H9 (cell line): ENCODE results near the gene GRID1. TPM values are rescaled to one million over a fixed set of nuclear protein-coding genes. Genes with fewer than 3 reads are reported as not detected.

Experiments used
- DNase-seq: peaks from one replicate; pipeline ENCODE4 v3.0.0-alpha.2; 2017
- H2AFZ ChIP-seq: one replicate; pipeline ENCODE4 v1.6.1; 2013; ENCODE audit warnings: mild to moderate bottlenecking, low read length, control low read depth, moderate library complexity
- H2AK5ac ChIP-seq: 2 replicates; pipeline ENCODE4 v1.6.1; 2013; ENCODE audit warnings: low read length, control low read depth, mixed read lengths; ENCODE audit not compliant: insufficient read length
- H2BK120ac ChIP-seq: one replicate; pipeline ENCODE4 v1.6.1; 2013; ENCODE audit warnings: low read depth, mild to moderate bottlenecking, low read length, control low read depth, inconsistent platforms; ENCODE audit not compliant: poor library complexity, severe bottlenecking
- H2BK12ac ChIP-seq: 2 replicates; pipeline ENCODE4 v1.6.1; 2013; ENCODE audit warnings: low read length, control low read depth, mixed read lengths, low read depth; ENCODE audit not compliant: insufficient read length
- H2BK15ac ChIP-seq: 2 replicates; pipeline ENCODE4 v1.6.1; 2013; ENCODE audit warnings: low read depth, low read length, control low read depth
- H2BK20ac ChIP-seq: one replicate; pipeline ENCODE4 v1.6.1; 2013; ENCODE audit warnings: low read depth, mild to moderate bottlenecking, low read length, control low read depth, inconsistent platforms; ENCODE audit not compliant: poor library complexity, severe bottlenecking
- H2BK5ac ChIP-seq: 2 replicates; pipeline ENCODE4 v1.6.1; 2013; ENCODE audit warnings: low read length, control low read depth, mixed read lengths; ENCODE audit not compliant: insufficient read length
- H3K14ac ChIP-seq: 2 replicates; pipeline ENCODE4 v1.6.1; 2013; ENCODE audit warnings: low read length, control low read depth; ENCODE audit not compliant: insufficient read depth
- H3K18ac ChIP-seq: 2 replicates; pipeline ENCODE4 v1.6.1; 2013; ENCODE audit warnings: low read depth, mild to moderate bottlenecking, mixed read lengths, low read length, control low read depth; ENCODE audit not compliant: insufficient read length
- H3K23ac ChIP-seq: 2 replicates; pipeline ENCODE4 v1.6.1; 2013; ENCODE audit warnings: low read length, control low read depth, mixed read lengths, low read depth; ENCODE audit not compliant: insufficient read length
- H3K23me2 ChIP-seq: 2 replicates; pipeline ENCODE4 v1.6.1; 2013; ENCODE audit warnings: low read depth, mild to moderate bottlenecking, mixed read lengths, low read length, control low read depth; ENCODE audit not compliant: insufficient read length, poor library complexity, severe bottlenecking
- H3K27ac ChIP-seq: 2 replicates; pipeline ENCODE4 v1.5.1; 2013; ENCODE audit warnings: low read length, control low read depth, mixed read lengths, low read depth; ENCODE audit not compliant: insufficient read length
- H3K27me3 ChIP-seq: 2 replicates; pipeline ENCODE4 v1.6.1; 2013; ENCODE audit warnings: low read length, control low read depth, inconsistent platforms; ENCODE audit not compliant: insufficient read depth
- H3K4ac ChIP-seq: 2 replicates; pipeline ENCODE4 v1.6.1; 2013; ENCODE audit warnings: low read depth, mild to moderate bottlenecking, control low read depth, inconsistent platforms, low read length, moderate library complexity
- H3K4me1 ChIP-seq: 2 replicates; pipeline ENCODE4 v1.6.1; 2013; ENCODE audit warnings: low read length, control low read depth, inconsistent platforms; ENCODE audit not compliant: insufficient read depth
- H3K4me2 ChIP-seq: 2 replicates; pipeline ENCODE4 v1.6.1; 2013; ENCODE audit warnings: low read length, control low read depth, mixed read lengths; ENCODE audit not compliant: insufficient read length, insufficient read depth
- H3K56ac ChIP-seq: 2 replicates; pipeline ENCODE4 v1.6.1; 2013; ENCODE audit warnings: low read depth, mild to moderate bottlenecking, mixed read lengths, low read length, control low read depth; ENCODE audit not compliant: insufficient read length
- H3K79me1 ChIP-seq: 2 replicates; pipeline ENCODE4 v1.6.1; 2013; ENCODE audit warnings: low read depth, mild to moderate bottlenecking, moderate library complexity, low read length, control low read depth, inconsistent platforms; ENCODE audit not compliant: insufficient read depth, poor library complexity, severe bottlenecking
- H3K79me2 ChIP-seq: 2 replicates; pipeline ENCODE4 v1.6.1; 2013; ENCODE audit warnings: low read length, control low read depth, inconsistent platforms; ENCODE audit not compliant: insufficient read depth
- H3K9ac ChIP-seq: 2 replicates; pipeline ENCODE4 v1.6.1; 2013; ENCODE audit warnings: low read length, control low read depth, mixed read lengths; ENCODE audit not compliant: insufficient read length; ENCODE audit errors: extremely low read depth
- H3K9me3 ChIP-seq: one replicate; pipeline ENCODE4 v1.6.1; 2013; ENCODE audit warnings: low read depth, low read length, inconsistent platforms; ENCODE audit not compliant: control insufficient read depth
- H3T11ph ChIP-seq: one replicate; pipeline ENCODE4 v1.6.1; 2013; ENCODE audit warnings: mild to moderate bottlenecking, low read length, control low read depth, inconsistent platforms
- H4K20me1 ChIP-seq: one replicate; pipeline ENCODE4 v1.6.1; 2013; ENCODE audit not compliant: control insufficient read depth, insufficient read length, insufficient read depth
- H4K5ac ChIP-seq: 2 replicates; pipeline ENCODE4 v1.6.1; 2013; ENCODE audit warnings: low read depth, mild to moderate bottlenecking, mixed read lengths, low read length, control low read depth; ENCODE audit not compliant: insufficient read length
- H4K8ac ChIP-seq: replicated peaks from 2 replicates; pipeline ENCODE4 v1.6.1; 2013; ENCODE audit warnings: low read length, control low read depth, mixed read lengths, low read depth; ENCODE audit not compliant: insufficient read length
- H4K91ac ChIP-seq: 2 replicates; pipeline ENCODE4 v1.6.1; 2013; ENCODE audit warnings: low read depth, mild to moderate bottlenecking, moderate library complexity, mixed read lengths, low read length, control low read depth; ENCODE audit not compliant: insufficient read length
- H3K27ac Mint-ChIP-seq, 3 experiments: 2 replicates in 2 of 3; 3 replicates in 1 of 3; pipeline ENCODE4 v1.8.0; 2020 to 2021; ENCODE audit warnings: mixed read lengths in 3 of 3, mild to moderate bottlenecking in 1 of 3, moderate library complexity in 1 of 3
- H3K27me3 Mint-ChIP-seq: 2 replicates; pipeline ENCODE4 v1.8.0; 2021; ENCODE audit warnings: low read depth, mild to moderate bottlenecking, moderate library complexity, mixed read lengths
- H3K36me3 Mint-ChIP-seq, 3 experiments: 2 replicates in 2 of 3; 3 replicates in 1 of 3; pipeline ENCODE4 v1.8.0; 2020 to 2021; ENCODE audit warnings: low read depth in 3 of 3, mixed read lengths in 3 of 3; ENCODE audit not compliant: insufficient read depth in 1 of 3
- H3K4me1 Mint-ChIP-seq, 2 experiments: 2 replicates each; pipeline ENCODE4 v1.8.0; 2020; ENCODE audit warnings: mixed read lengths in 2 of 2
- H3K4me3 Mint-ChIP-seq, 2 experiments: 2 replicates in 1 of 2; 3 replicates in 1 of 2; pipeline ENCODE4 v1.8.0; 2020 to 2021; ENCODE audit warnings: mild to moderate bottlenecking in 2 of 2, mixed read lengths in 2 of 2, moderate library complexity in 1 of 2
- H3K9me3 Mint-ChIP-seq, 2 experiments: 2 replicates in 1 of 2; 3 replicates in 1 of 2; pipeline ENCODE4 v1.8.0; 2020; ENCODE audit warnings: mild to moderate bottlenecking in 2 of 2, mixed read lengths in 2 of 2, moderate library complexity in 1 of 2
- CTCF ChIP-seq: fragments of 200-600 bp; sonication (generic); conservative IDR thresholded peaks from 3 replicates; pipeline ENCODE4 v1.8.0; 2021; ENCODE audit warnings: antibody characterized with exemption, mild to moderate bottlenecking
- WGBS: extraction: QIAGEN DNeasy Blood & Tissue Kit; methylation state at CpG from one replicate; pipeline ENCODE4 v1.1.7; 2013; ENCODE audit warnings: missing lambda C conversion rate, low lambda C conversion rate, mixed read lengths; ENCODE audit not compliant: insufficient read length; ENCODE audit errors: extremely low coverage; 5-methylcytosine and 5-hydroxymethylcytosine counted together
- total RNA-seq: library from RNA; stranded (reverse); gene quantifications from 2 replicates; pipeline ENCODE4 v1.2.1, GENCODE V29; 2021

The GRID1 gene
- total RNA-seq, 1 experiment from 2014 or later = 0.35 TPM

GRCh38 chr10:86310702-86311101 lies 55.9 kb downstream of the GRID1 start:
- Histone ChIP-seq H3K23me2 (no peaks in the 10 kb centered on the region), H2BK120ac (no peak overlapping the region), H3K4me1 (no peaks in the 10 kb centered on the region), H2AFZ (no peak overlapping the region), H3K14ac (no peak overlapping the region), H4K5ac (no peak overlapping the region), H3K18ac (no peak overlapping the region), H4K8ac (peak overlapping the region; percentile 24), H3K27ac (no peak overlapping the region), H4K20me1 (no peaks in the 10 kb centered on the region), H3K4me2 (no peak overlapping the region), H3K27me3 (no peaks in the 10 kb centered on the region), H2BK15ac (no peak overlapping the region), H3K23ac (no peak overlapping the region), H2AK5ac (no peak overlapping the region), H2BK5ac (no peak overlapping the region), H3T11ph (no peak overlapping the region), H3K9me3 (no peaks in the 10 kb centered on the region), H3K4ac (no peak overlapping the region), H2BK20ac (no peak overlapping the region), H3K9ac (no peak overlapping the region), H3K79me1 (no peaks in the 10 kb centered on the region), H2BK12ac (no peak overlapping the region), H3K56ac (no peak overlapping the region), H4K91ac (no peak overlapping the region), H3K79me2 (no peaks in the 10 kb centered on the region)
- no peaks in the 10 kb centered on the region; a peak in 1 of 5 replicates for H3K9me3 Mint-ChIP-seq
- H3K4me1 Mint-ChIP-seq = peaks cover 6 to 10% of the 10 kb centered on the region in 2 experiments
- no peak for TF ChIP-seq CTCF
- H3K36me3 Mint-ChIP-seq = no peaks in the 10 kb centered on the region
- peaks cover 16% of the 10 kb centered on the region for H3K27me3 Mint-ChIP-seq
- no peak overlapping the region; a peak in 1 of 7 replicates for H3K27ac Mint-ChIP-seq
- WGBS = no CpG with 5 or more reads among the region's 1 CpG
- DNase-seq = peak; percentile 12
- no peak overlapping the region for H3K4me3 Mint-ChIP-seq
